Fibroblast of pulmonary artery (primary cell): ENCODE measurements around the gene HOXC13.

Experiments used
- DNase-seq: peaks from one replicate; pipeline ENCODE4 v3.0.0-alpha.2; 2010; ENCODE audit warnings: low read depth
- H3K4me3 ChIP-seq: replicated peaks from 2 replicates; pipeline ENCODE4 v1.5.1; 2011; ENCODE audit warnings: low read depth, mild to moderate bottlenecking, control low read depth, low read length, moderate library complexity
- TF ChIP-seq, protein P1 (sequence below): IDR thresholded peaks from 2 replicates; pipeline ENCODE4 v1.5.1; 2011; ENCODE audit warnings: mild to moderate bottlenecking, control low read depth, low read length, inconsistent platforms; ENCODE audit errors: missing control alignments

Gene HOXC13

DNA sequence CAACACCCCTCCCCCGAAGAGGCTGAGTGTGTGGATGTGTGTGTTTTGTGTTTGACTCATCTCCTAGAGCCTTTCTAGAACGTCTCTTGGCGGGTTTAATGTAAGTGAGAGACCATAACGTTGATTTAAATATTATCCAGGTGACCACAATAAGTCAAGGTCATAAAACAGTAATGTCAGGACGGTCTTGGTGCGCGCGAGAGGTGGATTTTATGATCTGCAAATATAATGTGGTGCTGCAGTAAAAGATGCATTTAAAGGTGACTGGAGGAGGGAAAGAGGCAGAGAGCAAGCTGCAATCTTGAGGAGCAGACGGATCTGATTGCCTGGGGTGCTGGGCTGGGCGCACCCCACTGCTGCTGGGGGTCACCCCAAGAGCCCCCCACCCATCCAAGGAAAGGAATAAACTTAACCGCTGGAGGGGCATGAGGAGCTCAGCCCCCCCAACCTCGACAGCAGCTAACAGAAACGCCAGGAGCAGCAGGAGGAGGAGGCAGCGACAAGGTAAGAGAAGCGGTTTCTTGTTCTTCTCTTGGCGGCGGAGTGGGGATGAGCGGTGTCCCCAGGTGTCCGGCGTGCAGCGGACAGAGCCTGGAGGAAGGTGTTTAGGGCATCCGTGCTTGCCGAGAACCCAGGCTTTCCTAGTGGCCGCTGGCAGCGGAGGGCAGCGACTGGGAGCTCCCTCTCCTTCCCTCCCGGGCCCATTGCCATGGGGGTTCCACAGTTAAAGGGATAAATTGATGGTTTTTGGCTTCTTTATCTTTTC lies 51.9 kb downstream of the HOXC13 start:
- TF ChIP-seq, protein P1, sequence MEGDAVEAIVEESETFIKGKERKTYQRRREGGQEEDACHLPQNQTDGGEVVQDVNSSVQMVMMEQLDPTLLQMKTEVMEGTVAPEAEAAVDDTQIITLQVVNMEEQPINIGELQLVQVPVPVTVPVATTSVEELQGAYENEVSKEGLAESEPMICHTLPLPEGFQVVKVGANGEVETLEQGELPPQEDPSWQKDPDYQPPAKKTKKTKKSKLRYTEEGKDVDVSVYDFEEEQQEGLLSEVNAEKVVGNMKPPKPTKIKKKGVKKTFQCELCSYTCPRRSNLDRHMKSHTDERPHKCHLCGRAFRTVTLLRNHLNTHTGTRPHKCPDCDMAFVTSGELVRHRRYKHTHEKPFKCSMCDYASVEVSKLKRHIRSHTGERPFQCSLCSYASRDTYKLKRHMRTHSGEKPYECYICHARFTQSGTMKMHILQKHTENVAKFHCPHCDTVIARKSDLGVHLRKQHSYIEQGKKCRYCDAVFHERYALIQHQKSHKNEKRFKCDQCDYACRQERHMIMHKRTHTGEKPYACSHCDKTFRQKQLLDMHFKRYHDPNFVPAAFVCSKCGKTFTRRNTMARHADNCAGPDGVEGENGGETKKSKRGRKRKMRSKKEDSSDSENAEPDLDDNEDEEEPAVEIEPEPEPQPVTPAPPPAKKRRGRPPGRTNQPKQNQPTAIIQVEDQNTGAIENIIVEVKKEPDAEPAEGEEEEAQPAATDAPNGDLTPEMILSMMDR = no peak
- no peak for DNase-seq
- no peak overlapping the region for H3K4me3 ChIP-seq

DNA sequence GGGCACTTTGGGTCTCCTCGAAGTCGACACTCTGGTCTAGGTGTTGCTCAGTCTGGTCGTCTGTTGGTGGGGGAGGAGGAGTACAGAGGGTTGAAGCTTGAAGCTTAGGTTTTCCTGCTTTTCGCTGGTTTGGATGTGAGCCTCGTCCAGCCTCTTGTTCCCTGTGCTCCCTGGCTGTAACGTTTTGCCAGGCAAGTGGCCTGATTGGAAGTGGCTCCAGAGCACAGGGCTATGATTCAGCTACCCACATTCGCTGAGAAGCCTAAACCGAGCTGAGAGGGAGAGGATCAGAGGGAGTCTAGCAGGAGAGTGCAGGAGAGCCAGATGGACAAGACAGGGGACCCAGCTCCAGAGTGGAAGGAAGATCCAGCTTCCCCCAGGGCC lies 52.4 kb downstream of the HOXC13 start:
- no peak for DNase-seq
- TF ChIP-seq, protein P1 = no peak
- H3K4me3 ChIP-seq = no peak overlapping the region

DNA sequence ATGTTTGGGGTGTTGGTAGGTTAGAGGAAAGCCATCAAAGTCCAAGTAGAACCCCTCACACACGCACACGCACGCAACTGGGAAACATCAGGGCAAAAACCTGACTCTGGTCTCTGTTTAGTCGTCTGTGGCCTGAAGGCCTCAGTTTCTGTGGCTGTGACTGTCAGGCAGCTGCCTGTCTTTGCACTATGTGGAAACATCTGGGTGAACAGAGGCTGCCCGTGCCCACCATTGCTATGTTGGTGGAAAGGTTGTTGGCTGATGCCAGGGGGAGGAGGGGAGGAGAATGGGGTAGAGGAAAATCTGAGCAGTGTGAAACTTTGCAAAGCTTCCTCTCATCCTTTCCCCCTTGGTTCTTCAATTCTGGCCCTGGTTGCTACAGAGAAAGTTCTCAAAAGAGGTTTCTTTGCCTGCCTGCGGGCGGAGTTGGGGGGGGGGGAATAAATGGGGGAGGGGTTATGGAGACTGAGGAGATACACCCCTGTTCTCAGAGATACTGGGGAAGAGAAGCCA lies 53.8 kb downstream of the HOXC13 start:
- TF ChIP-seq, protein P1 = no peak
- H3K4me3 ChIP-seq = no peak overlapping the region
- DNase-seq = no peak

DNA sequence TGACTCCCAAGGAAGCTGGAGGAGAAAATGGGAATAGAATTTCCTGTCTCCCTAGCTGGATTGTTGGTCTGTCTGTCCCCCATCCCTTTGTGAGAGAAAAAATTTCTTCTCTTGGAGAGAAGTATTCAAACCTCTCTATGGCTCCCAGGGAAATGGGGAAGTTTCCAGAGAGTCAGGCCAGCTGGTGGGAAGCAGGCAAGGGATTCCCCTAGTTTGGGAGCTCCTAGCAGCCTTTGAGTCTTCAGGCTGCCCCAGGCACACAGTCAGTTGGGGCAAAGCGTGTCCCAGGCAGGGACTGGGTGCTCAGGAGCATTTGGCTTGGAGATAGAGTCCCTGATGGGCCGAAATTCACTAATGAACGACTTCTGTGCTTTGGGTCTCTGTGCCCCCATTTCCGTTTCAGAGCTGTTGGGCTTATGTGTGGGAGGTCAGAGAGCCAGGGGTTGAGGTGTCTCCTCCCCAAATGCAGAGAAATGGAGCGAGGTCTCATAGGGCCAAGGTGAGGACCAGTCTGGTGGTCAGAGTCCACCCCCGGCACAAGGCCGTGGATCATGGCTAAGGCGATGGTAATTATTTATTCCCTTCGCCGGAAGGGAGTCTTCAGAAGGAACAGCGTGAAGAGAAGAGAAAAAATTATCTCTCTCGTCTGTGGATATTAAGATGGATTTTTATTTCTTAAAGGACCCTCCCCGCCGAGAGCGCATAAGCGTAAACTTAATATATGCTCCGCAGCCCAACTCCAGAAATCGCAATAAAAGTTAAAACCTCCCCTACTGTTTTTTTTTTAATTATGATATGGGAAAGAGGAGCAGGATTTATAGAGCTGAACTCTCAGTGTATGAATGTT lies 54.8 kb downstream of the HOXC13 start:
- TF ChIP-seq, protein P1 = no peak
- no peak overlapping the region for H3K4me3 ChIP-seq
- no peak for DNase-seq

DNA sequence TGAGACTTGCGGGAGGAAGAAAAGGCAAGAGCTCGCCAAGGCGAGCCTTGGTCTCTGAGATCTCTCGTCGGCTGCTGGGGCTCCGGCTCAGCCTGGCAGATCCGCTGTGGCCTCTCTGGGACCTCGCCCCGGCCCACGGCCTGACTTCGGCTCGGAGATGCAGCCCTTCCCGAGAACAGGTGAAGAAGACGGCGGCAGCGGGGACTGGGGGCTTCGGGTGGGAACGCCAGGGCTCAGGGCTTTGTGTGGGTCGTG lies 55.3 kb downstream of the HOXC13 start:
- TF ChIP-seq, protein P1 = no peak
- no peak overlapping the region for H3K4me3 ChIP-seq
- no peak for DNase-seq

DNA sequence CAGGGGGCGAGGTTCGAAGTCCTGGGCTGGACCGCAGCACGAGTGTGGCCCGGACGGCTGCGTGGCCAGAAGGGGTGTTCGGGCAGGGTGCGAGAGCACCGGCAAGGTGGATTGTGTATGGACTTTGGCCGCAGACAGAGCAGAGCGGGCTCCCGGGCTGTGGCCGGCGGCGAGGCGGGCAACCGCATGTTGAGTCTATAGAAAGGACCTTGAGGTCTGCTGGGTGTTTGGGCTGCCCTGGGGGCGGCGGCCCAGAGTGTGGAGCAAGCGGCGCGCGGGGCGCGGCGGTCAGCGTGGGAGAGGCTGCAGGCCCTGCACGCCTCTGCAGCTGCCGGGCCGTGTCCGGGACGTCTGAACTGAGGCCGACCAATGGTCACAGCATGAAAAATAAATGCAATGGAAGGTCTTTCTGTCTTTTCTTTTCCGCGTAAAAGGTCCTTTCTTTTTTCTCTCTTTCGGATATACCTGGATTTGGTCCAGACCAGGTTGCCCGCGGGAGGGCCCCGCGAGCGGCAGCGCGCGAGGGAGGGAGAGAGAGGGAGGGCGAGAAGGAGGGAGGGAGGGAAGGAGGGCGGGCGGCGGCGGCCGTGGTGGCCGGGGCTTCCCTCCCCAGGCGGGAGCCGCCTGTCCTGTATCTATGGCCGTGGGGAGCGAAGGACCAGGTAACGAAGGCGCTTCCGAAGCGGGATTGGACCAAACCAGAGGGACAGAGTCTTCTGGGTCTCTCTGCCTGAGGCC lies 55.8 kb downstream of the HOXC13 start:
- TF ChIP-seq, protein P1 = no peak
- no peak overlapping the region for H3K4me3 ChIP-seq
- no peak for DNase-seq
